NCI-H146 treated with DMSO at 0.1 percent for 48 hours (cell line): ENCODE data around the gene BEGAIN.

Source experiments
- DNase-seq: peaks from one replicate; lab custom pipeline; 2025; ENCODE audit not compliant: unreplicated experiment; lab: John Stamatoyannopoulos, UW

Gene BEGAIN

DNA sequence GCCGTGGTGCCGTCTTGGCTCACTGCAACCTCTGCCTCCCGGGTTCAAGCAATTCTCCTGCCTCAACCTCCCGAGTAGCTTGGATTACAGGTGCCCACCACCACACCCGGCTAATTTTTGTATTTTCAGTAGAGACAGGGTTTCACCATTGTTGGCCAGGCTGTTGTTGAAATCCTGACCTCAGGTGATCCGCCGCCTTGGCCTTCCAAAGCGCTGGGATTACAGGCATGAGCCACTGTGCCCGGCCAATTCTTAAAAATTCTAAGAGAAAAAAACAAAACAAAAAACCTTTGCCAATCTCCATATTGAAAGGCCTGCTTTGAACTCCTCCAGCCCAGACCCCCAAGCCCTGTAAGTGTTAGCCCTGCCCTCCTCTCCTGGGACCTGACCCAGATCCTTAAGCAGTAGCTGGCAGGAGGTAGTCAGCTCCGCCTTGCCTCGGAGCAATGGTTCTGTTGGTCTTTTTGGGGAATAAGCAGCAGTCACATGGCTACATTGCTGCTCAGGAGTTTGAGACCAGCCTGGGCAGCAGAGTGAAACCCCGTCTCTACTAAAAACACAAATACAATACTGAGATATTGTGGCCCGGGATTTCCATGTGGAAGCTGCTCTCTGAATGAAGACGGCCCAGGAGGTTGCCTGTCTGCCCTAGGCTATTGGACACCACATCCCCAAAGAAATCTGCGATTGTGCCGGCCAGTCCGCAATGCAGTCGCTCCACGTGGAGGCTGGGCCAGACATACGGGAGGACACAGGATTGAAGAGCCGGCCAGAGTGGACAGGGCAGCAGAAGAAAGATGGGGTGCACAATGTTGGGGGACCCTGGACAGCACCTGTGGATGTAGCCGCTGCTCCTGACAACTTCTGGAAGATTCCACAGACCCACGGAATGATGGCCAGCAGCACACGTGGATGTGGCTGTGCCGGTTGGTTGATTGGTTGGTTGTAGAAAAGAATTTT is 28.8 kb upstream of the BEGAIN start:
- no peak for DNase-seq

DNA sequence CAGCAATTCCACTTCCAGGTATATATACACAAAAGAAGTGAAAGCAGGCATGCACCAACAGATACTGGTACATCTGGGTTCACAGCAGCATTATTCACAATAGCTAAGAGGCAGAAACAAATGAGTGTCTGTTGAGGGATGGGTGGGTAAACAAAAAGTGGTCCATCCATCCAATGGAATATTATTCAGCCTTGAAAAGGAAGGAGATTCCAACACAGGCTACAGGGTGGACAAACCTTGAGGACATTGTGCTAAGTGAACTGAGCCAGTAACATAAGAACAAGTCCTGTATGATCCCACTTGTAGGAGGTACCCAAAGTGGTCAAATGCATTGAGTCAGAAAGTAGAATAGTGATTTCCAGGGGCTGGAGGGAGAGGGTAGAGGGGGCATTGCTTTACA is 27.6 kb upstream of the BEGAIN start:
- no peak for DNase-seq

DNA sequence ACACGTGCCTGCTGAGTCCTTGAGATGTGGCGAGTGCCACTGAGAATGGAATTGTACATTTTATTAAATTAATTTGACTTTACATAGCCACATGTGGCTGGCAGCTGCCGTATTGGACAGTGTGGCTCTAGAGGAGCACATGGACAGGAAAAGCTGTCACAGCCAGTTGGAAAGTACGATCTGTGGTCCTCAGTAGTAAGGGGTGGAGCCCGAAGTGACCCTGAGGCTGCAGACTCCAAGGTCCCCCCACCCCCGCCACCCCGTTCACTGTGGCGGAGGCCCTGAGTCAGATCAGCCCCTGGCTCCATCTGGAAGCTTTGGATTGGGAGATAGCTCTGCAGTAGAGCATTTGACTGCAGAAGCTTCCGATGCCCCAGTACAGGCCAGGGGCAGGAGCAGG is 25.8 kb upstream of the BEGAIN start:
- no peak for DNase-seq

DNA sequence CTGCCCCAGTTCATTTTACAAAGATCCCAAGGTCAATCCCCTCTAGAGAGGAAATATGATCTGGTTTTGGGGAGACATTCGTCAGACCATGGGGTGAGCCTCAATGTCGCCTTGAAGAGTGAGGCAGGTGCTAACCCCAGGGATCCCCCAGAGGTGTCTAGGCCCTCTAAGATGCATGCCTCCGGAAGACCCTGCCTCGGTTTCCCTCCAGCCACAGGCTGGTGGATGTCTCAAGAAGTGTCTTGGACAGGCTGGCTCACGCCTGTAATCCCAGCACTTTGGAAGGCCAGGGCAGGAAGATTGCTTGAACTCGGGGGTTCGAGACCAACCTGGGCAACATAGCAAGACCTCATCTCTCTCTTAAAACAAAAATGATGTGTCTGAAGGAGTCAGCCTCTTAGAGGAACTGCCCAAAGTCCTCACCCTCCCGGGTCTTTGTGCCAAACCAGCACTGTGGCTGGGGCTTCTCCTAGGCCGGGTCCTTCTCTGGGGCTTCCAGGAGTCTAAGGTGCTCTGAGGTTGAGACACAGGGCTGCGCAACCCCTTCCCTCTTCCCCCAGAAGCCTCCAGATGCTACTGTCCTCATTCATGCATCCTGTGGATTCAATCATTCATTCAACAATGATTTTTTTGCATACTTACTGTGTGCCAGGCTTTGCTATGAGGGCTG is 24.7 kb upstream of the BEGAIN start:
- no peak for DNase-seq

DNA sequence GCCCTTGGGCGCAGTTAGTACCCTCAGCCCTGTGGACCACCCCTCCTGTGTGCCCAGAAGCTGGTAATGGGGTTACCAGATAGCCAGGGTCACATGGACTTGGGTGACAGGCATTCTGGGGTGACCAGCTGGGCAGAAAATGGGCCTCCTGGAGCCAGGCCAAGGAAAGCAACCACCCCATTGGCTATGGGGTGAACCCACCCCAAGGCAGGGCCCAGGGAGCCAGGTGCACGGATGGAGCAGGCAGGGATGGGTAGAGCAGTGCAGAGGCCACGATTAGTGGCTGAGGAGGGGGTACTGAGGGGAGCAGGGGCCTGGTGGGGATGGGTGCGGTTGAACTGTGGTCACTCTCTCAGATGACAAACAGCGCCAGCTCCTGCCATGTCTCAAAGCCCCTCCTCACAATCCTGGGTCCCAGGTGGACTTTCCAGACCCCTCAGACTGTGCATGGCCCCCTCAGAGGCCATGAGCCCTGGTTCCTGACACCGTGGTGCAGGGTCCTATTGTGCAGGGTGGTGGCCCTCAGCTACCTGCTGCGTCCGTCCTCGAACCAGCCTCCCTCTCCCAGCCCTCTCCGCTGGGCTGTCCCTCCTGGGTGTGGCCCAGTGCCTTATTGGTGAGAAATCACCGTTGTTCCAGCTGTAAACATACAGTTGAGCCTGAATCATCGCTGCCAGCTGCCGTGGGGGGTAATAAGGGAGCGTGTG is 23.4 kb upstream of the BEGAIN start:
- DNase-seq, result no peak

DNA sequence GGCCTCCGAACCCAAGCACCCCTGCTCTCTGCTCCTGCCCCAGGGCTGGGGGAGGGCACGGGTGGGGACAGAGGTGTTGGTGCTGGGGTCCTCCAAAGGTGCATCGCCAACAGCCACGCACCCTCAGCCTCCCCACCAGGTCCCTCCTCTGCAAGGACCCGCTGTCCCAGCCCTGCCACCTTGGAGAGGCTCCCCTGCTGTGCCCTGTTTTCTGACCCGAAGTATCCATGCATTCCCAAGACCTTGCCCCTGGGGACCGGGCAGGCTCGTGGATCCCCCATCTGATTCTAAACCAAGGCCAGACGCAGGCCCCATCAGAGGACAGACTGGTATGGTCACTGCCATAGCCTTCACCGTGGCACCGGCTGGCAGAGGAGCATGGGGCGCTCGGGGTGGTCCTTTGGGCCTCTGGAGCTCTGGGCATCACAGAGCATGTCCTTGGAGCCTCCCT is 22.7 kb upstream of the BEGAIN start:
- no peak for DNase-seq

DNA sequence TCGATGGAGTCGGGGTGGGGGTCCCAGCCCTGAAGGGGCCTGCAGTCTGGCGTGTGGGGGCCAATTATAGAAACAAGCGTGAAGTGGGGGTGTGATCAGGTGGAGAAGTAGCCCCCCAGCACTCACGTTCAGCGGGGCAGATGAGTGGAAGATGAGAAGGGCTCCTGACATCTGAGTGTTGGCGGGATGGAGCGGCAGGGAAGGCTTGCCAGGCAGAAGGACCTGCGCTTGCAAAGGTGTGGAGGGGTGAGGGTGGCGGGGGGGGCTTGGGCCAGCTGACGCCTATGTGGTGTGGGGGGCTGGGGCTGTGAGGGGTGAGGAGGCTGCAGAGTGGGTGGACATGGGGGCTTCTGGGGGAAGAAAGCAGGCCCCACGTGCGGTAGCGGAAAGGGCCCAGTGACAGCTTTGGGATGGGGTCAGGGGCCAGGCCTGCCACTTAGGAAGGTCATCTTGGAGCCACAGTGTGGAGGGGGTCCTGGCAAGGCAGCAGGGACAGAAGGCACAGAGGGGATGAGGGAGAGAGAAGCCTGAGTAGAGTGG is 22.2 kb upstream of the BEGAIN start:
- DNase-seq, result no peak

DNA sequence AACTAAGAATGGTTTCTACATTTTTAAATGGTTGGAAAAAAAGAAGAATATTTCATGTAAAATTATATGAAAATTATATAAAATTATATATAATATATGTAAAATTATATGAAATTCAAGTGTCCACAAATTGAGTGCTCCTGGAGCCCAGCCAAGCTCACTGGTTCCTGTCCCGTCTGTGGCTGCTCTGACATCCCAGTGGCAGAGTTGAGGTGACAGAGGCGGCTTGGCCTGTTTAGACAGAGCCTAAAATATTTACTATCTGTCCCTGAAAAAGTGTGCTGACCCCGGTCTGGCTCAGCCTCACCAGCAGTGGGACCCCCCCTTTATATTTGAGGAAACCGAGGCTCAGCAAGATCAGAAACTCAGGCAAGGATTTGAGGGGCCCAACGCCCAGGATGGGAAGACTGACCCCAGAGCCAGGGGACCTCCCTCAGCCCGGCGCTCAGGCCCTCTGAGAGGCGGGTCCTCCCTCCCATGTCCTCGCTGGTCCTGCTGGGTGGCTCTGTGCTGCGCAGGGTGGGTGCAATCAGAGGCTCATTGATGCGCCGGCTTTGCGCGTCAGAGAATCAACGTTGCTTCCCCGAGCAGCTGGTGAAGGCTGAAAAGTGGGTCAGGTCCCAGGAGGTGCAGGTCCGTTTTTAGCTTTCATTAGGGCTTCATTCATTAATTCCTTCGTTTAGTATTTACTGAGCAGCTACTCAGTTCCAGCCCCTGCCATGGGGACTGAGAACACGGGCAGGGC is 21.5 kb upstream of the BEGAIN start:
- no peak for DNase-seq

DNA sequence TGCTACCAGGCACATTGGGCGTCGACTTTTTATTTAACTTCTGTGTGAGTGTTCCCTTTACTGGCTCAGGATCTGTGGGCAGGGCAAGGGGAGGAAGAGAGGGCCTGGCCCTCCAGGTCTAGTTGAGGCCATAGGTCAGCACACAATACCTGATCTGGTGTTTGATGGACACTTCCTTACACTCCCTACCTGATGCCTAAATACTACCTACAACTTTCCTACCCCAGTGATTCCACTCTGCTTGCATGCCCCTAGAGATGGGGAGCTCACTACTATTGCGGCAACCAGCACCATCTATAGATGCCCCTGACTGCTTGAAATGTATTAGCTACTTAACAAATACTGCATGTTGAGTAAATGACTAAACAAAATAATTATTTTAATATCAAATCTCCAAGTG is 20.8 kb upstream of the BEGAIN start:
- no peak for DNase-seq

DNA sequence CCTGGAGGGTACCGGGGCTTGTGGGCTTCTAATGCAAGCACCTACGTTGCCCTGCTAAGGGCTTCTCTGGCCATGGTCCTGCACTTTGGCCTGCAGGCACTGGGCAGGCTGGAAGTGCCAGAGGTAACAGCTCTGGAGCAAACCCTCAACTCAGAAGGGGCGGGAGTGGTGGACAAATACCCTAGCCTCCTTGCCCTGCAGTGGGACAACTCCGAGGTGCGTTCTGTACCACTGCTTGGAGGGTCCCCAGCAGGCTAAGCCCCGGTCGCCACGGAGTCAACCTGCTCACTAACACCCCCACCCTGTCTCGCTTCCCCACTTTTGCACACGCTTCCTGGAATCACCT is 20.4 kb upstream of the BEGAIN start:
- no peak for DNase-seq

DNA sequence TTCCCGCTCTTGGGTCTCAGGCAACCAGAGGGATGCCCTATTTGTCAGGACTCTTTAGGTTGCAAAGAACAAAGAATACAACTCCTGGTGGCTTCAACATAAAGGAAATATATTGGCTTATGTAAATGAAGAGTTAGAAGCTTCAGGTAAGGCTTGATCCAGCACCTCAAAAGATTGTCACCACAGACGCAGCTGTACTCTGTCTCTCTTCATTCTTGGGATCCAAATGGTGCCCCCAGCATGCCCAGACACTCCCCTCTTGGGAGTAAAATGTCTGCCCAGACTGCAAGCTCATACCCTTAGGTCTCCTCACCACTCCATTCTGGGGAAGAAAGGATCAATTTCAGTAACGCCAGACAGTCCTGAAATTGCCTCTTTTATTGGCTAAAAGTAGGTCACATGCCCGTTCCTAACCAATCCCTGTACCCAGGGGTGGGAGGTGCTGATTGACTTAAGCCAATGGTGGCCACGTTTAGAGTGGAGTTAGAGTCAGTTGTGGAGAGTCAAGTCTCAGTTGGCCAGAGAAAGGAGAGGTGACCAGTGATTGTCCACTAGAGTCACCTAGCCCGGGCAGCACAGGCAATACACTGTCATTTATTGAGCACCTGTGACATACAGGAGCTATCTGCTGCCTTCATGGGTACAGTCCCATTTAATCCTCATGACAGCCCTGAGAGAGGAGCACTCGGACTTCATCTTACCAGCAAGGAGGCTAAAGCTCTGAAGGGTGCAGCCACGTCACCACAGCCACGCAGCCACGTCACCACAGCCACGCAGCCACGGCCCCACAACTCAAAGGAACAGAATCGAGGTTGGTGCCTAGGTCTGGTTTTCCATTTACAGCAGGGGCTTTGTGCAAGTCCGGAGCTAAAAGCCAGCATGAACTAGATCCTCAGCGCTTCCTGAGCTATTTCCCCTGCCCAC is 19.7 kb upstream of the BEGAIN start:
- no peak for DNase-seq

DNA sequence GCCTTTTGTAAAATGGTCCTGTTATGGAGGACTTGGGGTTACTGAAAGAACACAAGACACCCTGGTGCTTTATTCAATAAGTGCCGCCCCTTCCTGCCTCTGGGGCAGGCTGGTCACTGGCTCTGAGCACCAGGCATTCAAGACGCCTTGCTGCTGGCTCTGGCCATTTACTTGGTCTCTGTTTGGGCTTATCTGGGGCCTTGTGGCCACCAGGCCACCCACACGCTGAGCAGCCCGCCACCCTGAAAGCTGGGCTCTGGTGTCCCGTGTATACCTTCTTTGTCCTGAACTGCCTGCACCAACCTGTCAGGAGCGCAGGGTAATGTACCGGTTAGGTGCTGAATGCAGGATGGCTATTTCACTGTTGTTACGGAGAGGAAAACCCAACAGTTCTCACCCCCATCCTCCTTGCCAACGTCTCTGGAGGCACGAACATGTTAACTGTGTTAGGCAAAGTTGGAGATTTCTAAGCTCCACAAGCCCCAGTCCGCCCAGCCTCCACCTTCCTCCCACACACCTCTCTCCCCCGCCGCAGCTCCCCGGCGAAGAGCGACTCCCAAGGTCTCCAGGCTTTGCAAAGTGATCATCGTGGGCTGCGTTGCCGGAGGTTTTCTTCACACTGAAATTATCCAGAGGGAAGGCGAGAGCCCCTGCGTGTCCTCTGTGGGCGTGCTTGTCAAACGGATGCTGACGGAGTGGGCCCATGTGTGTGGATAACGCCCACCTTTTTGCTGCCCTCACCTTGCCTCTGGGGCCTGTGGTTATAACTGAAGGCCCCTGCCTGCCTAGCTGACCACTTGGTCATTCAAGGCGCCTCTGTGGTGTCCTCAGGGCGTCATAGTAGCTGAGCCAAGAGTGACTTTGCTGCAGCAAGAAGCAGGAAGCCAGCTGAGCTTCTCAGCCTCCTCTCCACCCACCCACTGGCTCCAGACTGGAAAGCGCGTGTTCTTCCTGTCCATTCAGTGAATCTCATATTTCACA is 18.8 kb upstream of the BEGAIN start:
- DNase-seq, result no peak

DNA sequence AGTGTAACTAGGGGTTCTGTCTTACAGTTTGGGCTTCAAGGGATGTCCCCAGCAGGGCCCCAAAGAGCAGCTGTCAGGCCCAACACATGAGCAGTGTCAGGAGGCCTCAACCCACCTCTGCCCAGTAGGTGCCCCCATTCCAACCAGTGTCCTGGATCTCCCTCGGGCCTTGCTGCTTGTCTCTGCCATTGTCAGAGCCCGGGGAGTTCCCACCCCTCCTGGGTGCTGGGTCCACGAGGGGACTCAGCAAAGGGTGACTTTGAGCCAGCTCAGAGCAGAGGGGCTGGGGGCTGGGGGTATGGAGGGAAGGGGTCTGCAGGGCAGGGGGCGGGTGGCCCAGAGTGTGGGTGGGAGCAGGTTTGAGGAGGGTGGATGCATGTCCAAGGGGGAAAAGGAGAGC is 18.0 kb upstream of the BEGAIN start:
- no peak for DNase-seq

DNA sequence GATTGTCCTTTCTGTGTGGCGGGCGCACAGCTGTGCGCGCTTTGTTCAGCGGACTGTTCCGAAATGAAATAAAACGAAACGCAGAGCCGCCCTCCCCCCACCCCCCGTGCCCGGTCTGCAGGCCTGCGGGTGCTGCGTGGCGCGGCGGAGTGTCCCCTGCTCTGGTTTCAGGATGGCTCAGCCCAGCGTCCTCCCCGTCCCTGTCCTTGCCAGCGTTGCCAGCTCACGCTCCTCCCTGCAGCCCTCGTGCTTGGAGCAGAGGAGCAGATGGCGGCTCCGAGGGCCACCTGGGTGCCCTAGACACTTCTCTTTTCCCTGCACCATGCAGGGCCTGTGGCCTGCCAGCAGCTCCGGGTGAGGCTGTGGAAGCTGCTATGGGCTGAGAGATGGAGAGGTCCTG is 17.5 kb upstream of the BEGAIN start:
- DNase-seq, result no peak

DNA sequence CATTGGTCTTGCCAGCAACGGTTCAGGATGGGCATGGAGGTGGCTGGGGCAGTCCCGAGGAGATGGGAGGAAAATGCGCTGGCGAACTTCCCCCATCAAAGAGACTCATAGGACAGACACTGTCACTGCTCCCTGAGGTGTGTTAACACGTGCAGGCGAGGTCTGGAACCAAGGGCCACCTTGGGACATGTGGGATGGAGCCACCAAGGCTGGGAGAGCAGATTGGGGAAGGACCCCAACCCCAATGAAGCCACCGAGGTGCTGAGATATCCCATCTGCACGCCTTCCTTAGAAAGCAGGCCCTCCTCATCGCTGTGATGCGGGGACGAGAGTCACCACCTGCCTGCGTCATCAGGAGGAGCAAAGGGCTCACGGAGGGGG is 16.9 kb upstream of the BEGAIN start:
- no peak for DNase-seq

DNA sequence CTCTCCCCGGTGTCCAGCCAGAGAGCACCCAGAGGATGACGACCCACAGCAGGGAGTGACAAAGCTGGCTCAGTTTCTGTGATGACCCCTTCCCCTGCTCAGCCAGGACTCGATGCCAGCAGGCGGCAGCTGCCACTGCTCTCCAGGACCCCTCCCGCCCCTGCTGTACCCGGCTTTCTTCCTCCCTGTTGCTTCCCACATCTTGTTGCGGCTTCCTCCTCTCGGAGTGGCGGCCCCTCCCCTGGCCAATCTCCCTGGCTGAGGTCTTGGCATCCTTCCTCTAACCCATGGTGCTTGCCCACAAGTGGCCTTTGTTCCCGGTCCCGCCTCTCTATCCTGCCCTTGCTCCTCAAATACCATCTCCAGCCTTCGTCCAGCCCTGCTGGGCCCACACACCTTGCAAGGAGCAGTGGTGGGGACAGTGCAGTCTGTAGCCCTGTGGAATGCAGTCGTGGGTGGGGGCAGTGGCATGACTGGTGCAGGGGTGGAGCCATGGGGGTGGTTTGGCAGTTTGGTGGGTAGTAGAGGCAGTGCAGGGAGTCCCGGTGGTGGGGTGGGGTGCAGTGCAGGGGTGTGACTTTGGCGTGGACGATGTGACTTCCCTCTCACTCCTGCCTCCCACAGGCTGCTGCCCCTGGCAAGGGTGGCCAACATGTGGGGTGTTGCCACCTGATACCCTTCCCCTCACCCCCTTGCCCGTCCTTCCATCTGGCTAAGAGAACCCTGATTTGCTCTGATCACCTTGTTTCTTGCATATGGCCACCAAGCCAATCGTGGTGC is 16.3 kb upstream of the BEGAIN start:
- no peak for DNase-seq

DNA sequence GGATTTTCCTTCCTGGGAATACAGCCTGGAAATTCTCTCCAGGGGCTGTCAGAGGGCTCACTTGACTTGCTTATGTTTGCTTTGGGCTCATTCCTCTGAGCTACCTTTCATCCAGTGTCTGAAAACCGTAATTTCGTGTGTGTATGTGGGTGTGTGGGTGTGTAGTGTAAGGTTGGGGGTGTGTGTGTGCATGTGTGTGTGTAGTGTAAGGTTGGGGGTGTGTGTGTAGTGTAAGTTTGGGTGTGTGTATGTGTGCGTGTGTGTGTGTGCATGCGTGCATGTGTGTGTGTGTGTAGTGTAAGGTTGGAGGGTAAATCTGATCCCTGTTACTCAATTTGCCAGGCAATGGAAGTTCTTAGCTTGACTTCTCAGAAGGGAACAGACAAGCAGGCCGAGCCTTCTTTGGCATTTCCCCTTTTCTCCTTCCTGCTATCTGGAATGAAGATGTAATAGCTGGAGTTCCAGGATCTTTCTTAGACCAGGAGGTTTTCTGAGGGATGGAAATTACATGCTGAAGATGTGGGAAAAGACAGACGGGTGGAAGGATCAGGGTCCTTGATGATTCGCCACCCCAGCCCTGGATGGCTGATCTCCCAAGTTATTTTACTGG is 15.5 kb upstream of the BEGAIN start:
- no peak for DNase-seq

DNA sequence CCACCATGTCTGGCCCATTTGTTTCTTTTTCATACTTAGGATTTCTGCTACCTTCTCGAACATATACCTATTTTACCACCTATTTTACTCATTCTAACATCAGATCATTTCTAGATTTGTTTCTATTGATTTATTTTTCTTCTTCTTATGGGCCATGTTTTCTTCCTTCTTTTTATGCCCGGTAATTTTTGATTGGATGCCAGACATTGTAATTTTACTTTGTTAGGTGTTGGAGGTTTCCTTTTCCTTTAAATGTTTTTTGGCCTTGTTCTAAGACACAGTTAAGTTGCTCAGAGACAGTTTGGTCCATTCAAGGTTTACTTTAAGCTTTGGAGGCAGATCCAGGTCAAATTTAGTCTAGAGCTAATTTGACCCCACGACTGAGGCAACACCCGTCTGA is 14.7 kb upstream of the BEGAIN start:
- no peak for DNase-seq
